ENCODE data around the gene IFI27L1.

Gene IFI27L1

DNA sequence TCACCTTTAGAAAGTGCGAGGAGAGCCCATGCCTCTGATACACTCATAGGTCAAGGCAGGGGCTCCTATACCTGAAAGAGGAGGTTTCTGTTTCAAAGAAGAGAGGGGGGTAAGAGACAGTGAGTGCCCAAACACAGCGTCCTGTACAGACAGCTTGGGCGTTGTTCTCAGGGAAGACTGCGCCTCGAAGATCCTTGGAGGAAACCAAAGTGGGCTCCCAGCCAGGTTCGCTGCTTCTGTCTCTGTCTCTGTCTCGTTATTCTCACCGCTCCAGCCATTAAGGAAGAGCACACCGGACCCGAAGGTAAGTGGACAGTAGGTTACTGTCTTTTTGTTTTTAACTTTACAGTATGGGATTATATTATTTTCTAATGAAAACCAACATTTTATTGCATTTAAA is 23.6 kb downstream of the IFI27L1 start:
- H3K4me3 ChIP-seq (ENCODE audit: low read depth, low read length) = no peak overlapping the region
- DNase-seq (ENCODE audit: low read depth) = no peak
- TF ChIP-seq CTCF (IDR thresholded peaks at IDR 0.05; ENCODE audit: control insufficient read depth, extremely low read depth, insufficient read depth) = no peak

- no peak for DNase-seq (ENCODE audit: low read depth)
- TF ChIP-seq CTCF (IDR thresholded peaks at IDR 0.05; ENCODE audit: control insufficient read depth, extremely low read depth, insufficient read depth) = no peak
- H3K4me3 ChIP-seq (ENCODE audit: low read depth, low read length) = no peak overlapping the region
These were observed 28.8 kb downstream of the IFI27L1 start for GRCh38 chr14:94109915-94110250.

DNA sequence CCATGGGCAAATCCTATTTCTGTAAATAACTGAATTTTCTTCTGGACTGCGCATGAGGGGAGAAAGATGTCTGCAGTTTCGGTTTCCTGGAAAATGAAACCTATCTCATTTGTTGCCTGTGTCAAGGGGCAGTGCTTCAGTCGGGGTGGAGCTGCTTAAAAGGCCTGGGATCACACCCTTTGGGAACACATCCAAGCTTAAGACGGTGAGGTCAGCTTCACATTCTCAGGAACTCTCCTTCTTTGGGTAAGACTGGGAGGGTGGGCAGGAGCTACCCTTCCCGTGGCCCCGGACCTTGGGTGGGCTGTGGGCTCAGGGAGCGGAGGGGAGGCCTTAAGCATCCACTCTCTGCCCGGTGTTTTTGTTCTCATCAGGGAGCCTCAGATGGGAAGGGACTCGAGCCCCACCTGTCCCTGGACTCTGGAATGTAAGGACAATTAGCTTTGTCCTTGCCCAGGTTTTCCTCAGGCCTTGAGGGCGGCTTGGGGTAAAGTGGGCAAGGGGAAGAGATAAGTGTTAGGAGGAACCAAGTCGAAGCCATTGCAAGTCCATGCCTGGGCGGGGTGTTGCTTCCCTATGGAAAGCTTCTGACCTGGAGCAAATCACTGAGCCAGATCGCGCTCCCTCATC is 29.6 kb downstream of the IFI27L1 start, which contains the start of gene IFI27:
TSS of gene IFI27 (plus strand) at position 185 of the 630 bp plus-strand sequence.
- TF ChIP-seq CTCF (IDR thresholded peaks at IDR 0.05; ENCODE audit: control insufficient read depth, extremely low read depth, insufficient read depth) = no peak
- no peak within 1 kb of the TSS for H3K4me3 ChIP-seq (ENCODE audit: low read depth, low read length)
- DNase-seq (ENCODE audit: low read depth) = no peak

DNA sequence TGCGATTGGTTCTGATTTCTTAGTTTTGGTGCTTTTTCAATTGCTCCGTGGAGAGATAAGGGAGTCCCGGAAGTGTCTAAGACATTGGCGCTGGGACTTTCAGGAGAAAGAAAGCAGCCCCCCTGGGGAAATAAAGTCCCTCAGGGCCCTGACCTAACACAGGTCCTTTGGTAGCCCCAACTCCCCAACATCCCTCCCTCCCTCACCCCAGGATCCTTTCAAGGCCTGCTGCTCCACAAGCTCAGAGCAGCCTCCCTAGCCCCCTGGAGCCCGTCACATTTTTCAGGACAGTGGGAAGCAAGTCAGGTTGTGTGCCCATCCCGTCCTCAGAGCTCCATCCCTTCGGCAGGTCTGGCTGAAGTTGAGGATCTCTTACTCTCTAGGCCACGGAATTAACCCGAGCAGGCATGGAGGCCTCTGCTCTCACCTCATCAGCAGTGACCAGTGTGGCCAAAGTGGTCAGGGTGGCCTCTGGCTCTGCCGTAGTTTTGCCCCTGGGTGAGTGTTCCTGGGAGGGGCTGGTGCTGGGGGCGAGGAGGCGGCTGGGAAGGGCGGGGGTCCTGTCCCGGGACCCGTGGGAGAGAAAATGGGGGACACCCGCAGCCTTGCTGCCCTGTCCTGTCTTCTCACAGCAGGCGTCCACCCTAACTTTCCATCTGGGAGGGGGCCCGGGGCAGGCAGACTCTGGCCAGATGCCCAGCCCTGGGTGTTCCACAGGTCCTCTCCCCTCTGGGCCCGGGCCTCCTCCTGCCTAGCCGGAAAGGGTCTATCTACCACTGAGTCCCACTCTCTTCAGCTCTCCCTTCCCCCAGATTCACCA is 30.4 kb downstream of the IFI27L1 start:
- no peak overlapping the region for H3K4me3 ChIP-seq (ENCODE audit: low read depth, low read length)
- DNase-seq (ENCODE audit: low read depth) = no peak
- TF ChIP-seq CTCF (IDR thresholded peaks at IDR 0.05; ENCODE audit: control insufficient read depth, extremely low read depth, insufficient read depth) = no peak

DNA sequence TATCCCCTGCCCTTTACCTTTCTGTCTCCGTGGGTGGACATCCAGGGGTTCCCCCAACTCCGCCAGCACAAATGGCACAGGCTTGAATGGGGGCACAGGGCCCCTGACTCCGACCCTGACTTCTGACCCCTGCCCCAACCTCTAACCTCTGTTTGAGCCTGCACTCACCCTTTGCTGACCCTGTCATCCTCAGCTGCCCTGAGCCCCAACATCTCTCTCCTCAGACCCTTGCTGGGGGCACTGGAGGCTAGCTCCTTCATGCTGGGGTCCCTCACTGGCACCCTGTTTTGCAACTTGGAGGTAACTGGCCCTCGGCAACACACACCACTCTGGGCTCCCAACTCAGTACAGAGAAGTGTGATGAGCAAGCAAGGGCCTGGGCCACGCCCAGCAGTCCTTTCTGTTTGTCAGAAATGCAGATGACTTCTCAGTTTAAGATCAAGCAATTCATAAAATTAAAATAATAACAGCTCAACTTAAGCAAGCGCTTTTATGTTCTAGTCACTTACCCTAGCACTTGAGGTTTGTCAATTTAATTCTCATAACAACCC is 31.5 kb downstream of the IFI27L1 start:
- H3K4me3 ChIP-seq (ENCODE audit: low read depth, low read length) = no peak overlapping the region
- TF ChIP-seq CTCF (IDR thresholded peaks at IDR 0.05; ENCODE audit: control insufficient read depth, extremely low read depth, insufficient read depth) = no peak
- no peak for DNase-seq (ENCODE audit: low read depth)

- no peak overlapping the region for H3K4me3 ChIP-seq (ENCODE audit: low read depth, low read length)
- no peak for DNase-seq (ENCODE audit: low read depth)
- no peak for TF ChIP-seq CTCF (IDR thresholded peaks at IDR 0.05; ENCODE audit: control insufficient read depth, extremely low read depth, insufficient read depth)
These were observed 32.0 kb downstream of the IFI27L1 start for GRCh38 chr14:94113073-94113472.

Data from LNCaP clone FGC (cell line).